Dendritic cell treated with granulocyte-macrophage colony-stimulating factor and Interleukin-4, amounts not matched to agents 40 ng/mL and 50 ng/mL, for 4 days (primary cell): ENCODE data around the gene CNTNAP2.

Source experiments
- H3K27ac Mint-ChIP-seq: one replicate; pipeline ENCODE4 v1.8.0; 2022; ENCODE audit warnings: mild to moderate bottlenecking, mixed read lengths
- H3K27me3 Mint-ChIP-seq: one replicate; pipeline ENCODE4 v1.8.0; 2022; ENCODE audit warnings: mild to moderate bottlenecking, mixed read lengths
- H3K36me3 Mint-ChIP-seq: one replicate; pipeline ENCODE4 v1.8.0; 2022; ENCODE audit warnings: low read depth, mixed read lengths
- H3K4me1 Mint-ChIP-seq: one replicate; pipeline ENCODE4 v1.8.0; 2022; ENCODE audit warnings: low read depth, mixed read lengths
- H3K4me3 Mint-ChIP-seq: one replicate; pipeline ENCODE4 v1.8.0; 2022; ENCODE audit warnings: mild to moderate bottlenecking, moderate library complexity, mixed read lengths
- H3K9me3 Mint-ChIP-seq: one replicate; pipeline ENCODE4 v1.8.0; 2022; ENCODE audit warnings: mixed read lengths
- intact Hi-C: fragments of 100-400 bp; cut with micrococcal nuclease; formaldehyde crosslinking; loops from one replicate; pipeline ENCODE4 v1.15.0; 2022

Gene CNTNAP2

GRCh38 chr7:146443102-146443501, 326.5 kb downstream of the CNTNAP2 start:
- intact Hi-C loops: no loop called here
- H3K27ac Mint-ChIP-seq: no peak overlapping the region
- no peak overlapping the region for H3K4me3 Mint-ChIP-seq
- H3K4me1 Mint-ChIP-seq: no peaks in the 10 kb centered on the region
- no peaks in the 10 kb centered on the region for H3K27me3 Mint-ChIP-seq
- H3K36me3 Mint-ChIP-seq: no peaks in the 10 kb centered on the region
- peaks cover 18% of the 10 kb centered on the region for H3K9me3 Mint-ChIP-seq

GRCh38 chr7:146449625-146450024, 333.0 kb downstream of the CNTNAP2 start:
- intact Hi-C loops: no loop called here
- Mint-ChIP-seq H3K27me3 (no peaks in the 10 kb centered on the region), H3K27ac (no peak overlapping the region), H3K4me3 (no peak overlapping the region), H3K4me1 (no peaks in the 10 kb centered on the region), H3K36me3 (no peaks in the 10 kb centered on the region), H3K9me3 (peaks cover 18% of the 10 kb centered on the region)

DNA sequence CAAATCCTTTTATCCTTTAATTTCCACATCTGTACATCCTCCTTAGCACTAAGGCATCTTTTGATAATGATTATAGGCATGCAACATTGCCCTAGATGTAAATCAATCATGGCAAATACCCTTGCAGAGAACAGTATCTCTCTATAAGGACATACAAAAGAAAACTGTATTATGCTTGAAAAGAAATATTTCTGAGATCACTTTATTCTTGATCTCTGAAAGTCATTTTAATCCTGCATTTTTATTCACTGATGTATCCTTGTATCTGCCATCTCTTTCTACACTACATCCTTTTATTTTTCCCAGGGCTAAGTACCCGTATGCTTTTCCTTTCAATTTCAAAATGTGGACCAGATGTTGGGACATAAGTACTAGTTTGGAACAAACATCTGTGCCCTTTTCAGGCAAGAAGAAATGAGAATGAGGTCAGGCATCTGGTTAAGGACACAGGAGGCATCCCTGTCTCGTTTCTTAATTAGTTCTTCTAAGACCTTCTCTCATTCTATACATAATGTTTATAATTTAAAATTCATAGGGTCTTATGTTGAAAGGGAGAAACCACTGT, 338.6 kb downstream of the CNTNAP2 start:
- Mint-ChIP-seq H3K4me3 (no peak overlapping the region), H3K36me3 (no peaks in the 10 kb centered on the region), H3K4me1 (no peaks in the 10 kb centered on the region), H3K9me3 (peaks cover 25% of the 10 kb centered on the region), H3K27me3 (no peaks in the 10 kb centered on the region), H3K27ac (no peak overlapping the region)
- intact Hi-C loops: no loop called here

DNA sequence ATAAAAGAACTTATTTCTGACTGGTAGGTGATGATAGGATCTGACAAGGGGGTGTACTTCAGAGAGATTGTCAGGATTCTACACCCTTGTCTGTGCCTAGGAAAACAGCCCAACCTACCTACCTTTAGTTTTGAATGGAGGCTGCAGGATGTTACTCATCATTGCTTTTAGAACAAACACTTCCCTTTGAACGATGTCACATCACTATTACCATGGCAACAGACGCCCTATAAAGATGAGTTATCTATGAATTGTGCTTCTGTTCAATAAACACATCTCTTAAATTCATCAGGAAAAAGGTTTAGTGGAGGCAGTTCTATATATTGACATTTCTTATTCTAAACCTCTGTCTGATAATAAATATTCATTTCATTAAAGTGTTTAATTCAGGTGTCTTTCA, 362.4 kb downstream of the CNTNAP2 start:
- H3K36me3 Mint-ChIP-seq: no peaks in the 10 kb centered on the region
- no peaks in the 10 kb centered on the region for H3K4me1 Mint-ChIP-seq
- intact Hi-C loops: no loop called here

GRCh38 chr7:146486519-146486918, 369.9 kb downstream of the CNTNAP2 start:
- Mint-ChIP-seq H3K27me3 (no peaks in the 10 kb centered on the region), H3K4me3 (no peak overlapping the region), H3K9me3 (peaks cover 37% of the 10 kb centered on the region), H3K27ac (no peak overlapping the region), H3K36me3 (no peaks in the 10 kb centered on the region), H3K4me1 (no peaks in the 10 kb centered on the region)
- intact Hi-C loops: no loop called here

More for the DNA sequence above, 362.4 kb downstream of the CNTNAP2 start:
- H3K9me3 Mint-ChIP-seq: peaks cover 10% of the 10 kb centered on the region
- H3K4me3 Mint-ChIP-seq: no peak overlapping the region
- no peaks in the 10 kb centered on the region for H3K27me3 Mint-ChIP-seq
- no peak overlapping the region for H3K27ac Mint-ChIP-seq

GRCh38 chr7:146492017-146492416, 375.4 kb downstream of the CNTNAP2 start:
- Mint-ChIP-seq H3K36me3 (no peaks in the 10 kb centered on the region), H3K4me1 (no peaks in the 10 kb centered on the region), H3K4me3 (no peak overlapping the region), H3K9me3 (peaks cover 60% of the 10 kb centered on the region), H3K27ac (no peak overlapping the region), H3K27me3 (no peaks in the 10 kb centered on the region)
- intact Hi-C loops: no loop called here

GRCh38 chr7:146494952-146495596, 378.5 kb downstream of the CNTNAP2 start:
- H3K36me3 Mint-ChIP-seq: no peaks in the 10 kb centered on the region
- H3K9me3 Mint-ChIP-seq: peaks cover 43% of the 10 kb centered on the region
- H3K4me3 Mint-ChIP-seq: no peak overlapping the region
- intact Hi-C loops: no loop called here
- no peaks in the 10 kb centered on the region for H3K4me1 Mint-ChIP-seq
- H3K27me3 Mint-ChIP-seq: no peaks in the 10 kb centered on the region
- H3K27ac Mint-ChIP-seq: no peak overlapping the region

DNA sequence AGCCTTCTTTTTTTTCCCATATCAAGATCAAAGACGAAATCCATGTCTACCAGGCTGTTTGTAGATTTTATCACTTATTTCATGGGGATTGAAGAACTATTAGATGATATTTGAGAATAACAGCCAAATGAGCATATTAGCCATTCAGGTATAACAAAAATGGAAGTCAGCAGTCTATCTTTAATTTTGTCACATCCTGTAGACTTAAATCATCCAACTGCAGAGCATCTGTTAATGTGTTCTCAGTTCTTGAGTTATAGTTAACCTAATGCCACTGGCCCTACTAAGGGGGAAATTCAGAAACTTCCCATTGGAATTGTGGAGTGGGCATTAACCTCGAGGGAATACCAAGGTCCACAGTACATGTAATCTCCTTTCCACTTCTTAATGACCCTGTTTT, 380.1 kb downstream of the CNTNAP2 start:
- Mint-ChIP-seq H3K4me1 (no peaks in the 10 kb centered on the region), H3K27me3 (no peaks in the 10 kb centered on the region), H3K4me3 (no peak overlapping the region), H3K27ac (no peak overlapping the region), H3K36me3 (no peaks in the 10 kb centered on the region), H3K9me3 (peaks cover 51% of the 10 kb centered on the region)
- intact Hi-C loops: no loop called here

GRCh38 chr7:146499970-146500369, 383.4 kb downstream of the CNTNAP2 start:
- Mint-ChIP-seq H3K4me1 (no peaks in the 10 kb centered on the region), H3K4me3 (no peak overlapping the region)
- intact Hi-C loops: no loop called here

DNA sequence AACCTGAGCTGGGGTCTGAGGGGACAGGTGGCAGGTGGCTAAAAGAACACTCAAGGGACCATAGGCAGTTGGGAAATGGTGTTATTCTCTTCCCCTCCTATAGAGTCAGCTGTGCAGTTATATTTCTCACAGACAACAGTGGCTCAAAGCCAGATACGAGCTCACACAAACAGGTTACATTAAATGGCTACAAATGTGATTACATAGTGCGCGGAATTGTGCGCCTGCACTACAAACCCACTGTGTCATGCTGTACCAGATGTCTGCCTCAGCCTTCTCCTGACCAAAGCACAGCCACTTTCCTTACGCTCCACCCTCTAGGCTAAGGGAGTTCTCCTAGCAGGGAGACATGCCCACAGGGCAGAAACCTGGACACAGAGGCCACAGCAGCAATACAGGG, 387.2 kb downstream of the CNTNAP2 start:
- Mint-ChIP-seq H3K27me3 (no peaks in the 10 kb centered on the region), H3K36me3 (no peaks in the 10 kb centered on the region), H3K9me3 (peaks cover 70% of the 10 kb centered on the region), H3K27ac (no peak overlapping the region), H3K4me1 (no peaks in the 10 kb centered on the region), H3K4me3 (no peak overlapping the region)
- intact Hi-C loops: no loop called here

More at GRCh38 chr7:146499970-146500369, 383.4 kb downstream of the CNTNAP2 start:
- peaks cover 66% of the 10 kb centered on the region for H3K9me3 Mint-ChIP-seq
- no peaks in the 10 kb centered on the region for H3K36me3 Mint-ChIP-seq
- H3K27ac Mint-ChIP-seq: no peak overlapping the region
- no peaks in the 10 kb centered on the region for H3K27me3 Mint-ChIP-seq

GRCh38 chr7:146510088-146510680, 393.6 kb downstream of the CNTNAP2 start:
- H3K4me3 Mint-ChIP-seq: no peak overlapping the region
- H3K27ac Mint-ChIP-seq: no peak overlapping the region

GRCh38 chr7:146514304-146514703, 397.7 kb downstream of the CNTNAP2 start:
- peaks cover 73% of the 10 kb centered on the region for H3K9me3 Mint-ChIP-seq
- intact Hi-C loops: no loop called here
- H3K4me1 Mint-ChIP-seq: no peaks in the 10 kb centered on the region
- H3K36me3 Mint-ChIP-seq: no peaks in the 10 kb centered on the region
- no peak overlapping the region for H3K27ac Mint-ChIP-seq
- no peaks in the 10 kb centered on the region for H3K27me3 Mint-ChIP-seq
- H3K4me3 Mint-ChIP-seq: no peak overlapping the region

More at GRCh38 chr7:146510088-146510680, 393.6 kb downstream of the CNTNAP2 start:
- no peaks in the 10 kb centered on the region for H3K27me3 Mint-ChIP-seq
- no peaks in the 10 kb centered on the region for H3K36me3 Mint-ChIP-seq
- no peaks in the 10 kb centered on the region for H3K4me1 Mint-ChIP-seq
- intact Hi-C loops: no loop called here
- H3K9me3 Mint-ChIP-seq: peaks cover 88% of the 10 kb centered on the region

DNA sequence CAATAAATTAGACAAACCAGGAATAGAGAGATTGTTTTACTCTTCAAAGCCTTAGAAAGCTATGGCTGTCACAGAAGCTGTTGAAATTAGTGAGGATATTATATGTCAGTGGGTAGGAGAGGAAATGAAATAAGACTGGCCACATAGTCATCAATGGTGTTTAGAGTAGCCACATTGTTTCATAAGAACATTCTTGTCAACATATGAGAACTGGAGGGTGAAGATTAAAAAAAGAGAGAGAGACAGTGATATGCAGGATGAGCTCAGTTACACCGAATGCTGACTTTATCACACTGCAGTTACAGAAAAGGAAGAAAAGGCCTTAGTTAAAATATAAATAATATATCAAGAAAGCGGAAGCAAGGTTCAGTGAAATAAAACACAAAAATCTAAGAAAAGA, 412.0 kb downstream of the CNTNAP2 start:
- intact Hi-C loops: no loop called here
- Mint-ChIP-seq H3K4me3 (no peak overlapping the region), H3K4me1 (peaks cover 5% of the 10 kb centered on the region), H3K27ac (no peak overlapping the region), H3K9me3 (peaks cover 9% of the 10 kb centered on the region), H3K27me3 (no peaks in the 10 kb centered on the region), H3K36me3 (no peaks in the 10 kb centered on the region)

DNA sequence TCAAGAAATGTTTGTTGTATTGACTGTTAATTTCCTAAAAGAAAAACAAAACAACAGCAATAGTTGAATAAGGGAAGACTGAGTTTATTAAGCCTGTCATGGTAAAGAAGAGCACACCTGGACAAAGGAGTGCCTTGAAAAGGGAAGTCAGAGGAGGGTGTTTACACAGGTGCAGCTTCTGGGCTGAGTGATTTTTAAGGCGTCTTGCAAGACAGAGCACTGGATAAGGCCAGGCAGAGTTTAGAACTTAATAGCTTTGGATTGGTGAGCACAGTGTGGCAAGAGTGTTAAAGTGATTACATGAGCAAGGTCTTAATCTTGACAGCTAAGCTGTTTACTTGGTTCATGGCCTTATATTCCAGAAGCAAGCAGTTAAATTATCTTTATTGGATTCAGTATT, 423.2 kb downstream of the CNTNAP2 start:
- H3K4me1 Mint-ChIP-seq: no peaks in the 10 kb centered on the region
- intact Hi-C loops: no loop called here
- H3K9me3 Mint-ChIP-seq: no peaks in the 10 kb centered on the region
- H3K27me3 Mint-ChIP-seq: no peaks in the 10 kb centered on the region
- H3K27ac Mint-ChIP-seq: no peak overlapping the region
- H3K36me3 Mint-ChIP-seq: no peaks in the 10 kb centered on the region
- H3K4me3 Mint-ChIP-seq: no peak overlapping the region
